ENCODE measurements around the gene SLC19A1. TPM values are rescaled to one million over a fixed set of nuclear protein-coding genes. Genes with fewer than 3 reads are reported as not detected.
A peak's percentile ranks its signal among the peaks of the same experiment; 100 is the strongest.

SLC19A1 gene
- total RNA-seq, 1 donor from 2014 or later: 10.2 TPM

Small RNAs within 50 kb of the gene (microRNA-seq; reads per million reads assigned to microRNA genes)
- gene MIR6815: 5.4 reads per million, percentile 12 among the genes with 10 or more reads in this experiment

Other genes starting within 250 kb of the SLC19A1 start
- gene COL18A1, start 137.3 kb downstream of the SLC19A1 start, total RNA-seq: 129 TPM
- gene PCBP3, start 101.3 kb upstream of the SLC19A1 start, total RNA-seq: 14.1 TPM

All from sciatic nerve (tissue), 1 donor.